H9 (cell line): ENCODE data around the gene BICD1. TPM values are rescaled to one million over a fixed set of nuclear protein-coding genes. Genes with fewer than 3 reads are reported as not detected.

Source experiments
- DNase-seq: peaks from one replicate; pipeline ENCODE4 v3.0.0-alpha.2; 2017
- H2AFZ ChIP-seq: one replicate; pipeline ENCODE4 v1.6.1; 2013; ENCODE audit warnings: mild to moderate bottlenecking, low read length, control low read depth, moderate library complexity
- H2AK5ac ChIP-seq: 2 replicates; pipeline ENCODE4 v1.6.1; 2013; ENCODE audit warnings: low read length, control low read depth, mixed read lengths; ENCODE audit not compliant: insufficient read length
- H2BK120ac ChIP-seq: one replicate; pipeline ENCODE4 v1.6.1; 2013; ENCODE audit warnings: low read depth, mild to moderate bottlenecking, low read length, control low read depth, inconsistent platforms; ENCODE audit not compliant: poor library complexity, severe bottlenecking
- H2BK12ac ChIP-seq: 2 replicates; pipeline ENCODE4 v1.6.1; 2013; ENCODE audit warnings: low read length, control low read depth, mixed read lengths, low read depth; ENCODE audit not compliant: insufficient read length
- H2BK15ac ChIP-seq: 2 replicates; pipeline ENCODE4 v1.6.1; 2013; ENCODE audit warnings: low read depth, low read length, control low read depth
- H2BK20ac ChIP-seq: one replicate; pipeline ENCODE4 v1.6.1; 2013; ENCODE audit warnings: low read depth, mild to moderate bottlenecking, low read length, control low read depth, inconsistent platforms; ENCODE audit not compliant: poor library complexity, severe bottlenecking
- H2BK5ac ChIP-seq: 2 replicates; pipeline ENCODE4 v1.6.1; 2013; ENCODE audit warnings: low read length, control low read depth, mixed read lengths; ENCODE audit not compliant: insufficient read length
- H3K14ac ChIP-seq: 2 replicates; pipeline ENCODE4 v1.6.1; 2013; ENCODE audit warnings: low read length, control low read depth; ENCODE audit not compliant: insufficient read depth
- H3K18ac ChIP-seq: 2 replicates; pipeline ENCODE4 v1.6.1; 2013; ENCODE audit warnings: low read depth, mild to moderate bottlenecking, mixed read lengths, low read length, control low read depth; ENCODE audit not compliant: insufficient read length
- H3K23ac ChIP-seq: 2 replicates; pipeline ENCODE4 v1.6.1; 2013; ENCODE audit warnings: low read length, control low read depth, mixed read lengths, low read depth; ENCODE audit not compliant: insufficient read length
- H3K23me2 ChIP-seq: 2 replicates; pipeline ENCODE4 v1.6.1; 2013; ENCODE audit warnings: low read depth, mild to moderate bottlenecking, mixed read lengths, low read length, control low read depth; ENCODE audit not compliant: insufficient read length, poor library complexity, severe bottlenecking
- H3K27ac ChIP-seq: 2 replicates; pipeline ENCODE4 v1.5.1; 2013; ENCODE audit warnings: low read length, control low read depth, mixed read lengths, low read depth; ENCODE audit not compliant: insufficient read length
- H3K27me3 ChIP-seq: 2 replicates; pipeline ENCODE4 v1.6.1; 2013; ENCODE audit warnings: low read length, control low read depth, inconsistent platforms; ENCODE audit not compliant: insufficient read depth
- H3K4ac ChIP-seq: 2 replicates; pipeline ENCODE4 v1.6.1; 2013; ENCODE audit warnings: low read depth, mild to moderate bottlenecking, control low read depth, inconsistent platforms, low read length, moderate library complexity
- H3K4me1 ChIP-seq: 2 replicates; pipeline ENCODE4 v1.6.1; 2013; ENCODE audit warnings: low read length, control low read depth, inconsistent platforms; ENCODE audit not compliant: insufficient read depth
- H3K4me2 ChIP-seq: 2 replicates; pipeline ENCODE4 v1.6.1; 2013; ENCODE audit warnings: low read length, control low read depth, mixed read lengths; ENCODE audit not compliant: insufficient read length, insufficient read depth
- H3K56ac ChIP-seq: 2 replicates; pipeline ENCODE4 v1.6.1; 2013; ENCODE audit warnings: low read depth, mild to moderate bottlenecking, mixed read lengths, low read length, control low read depth; ENCODE audit not compliant: insufficient read length
- H3K79me1 ChIP-seq: 2 replicates; pipeline ENCODE4 v1.6.1; 2013; ENCODE audit warnings: low read depth, mild to moderate bottlenecking, moderate library complexity, low read length, control low read depth, inconsistent platforms; ENCODE audit not compliant: insufficient read depth, poor library complexity, severe bottlenecking
- H3K79me2 ChIP-seq: 2 replicates; pipeline ENCODE4 v1.6.1; 2013; ENCODE audit warnings: low read length, control low read depth, inconsistent platforms; ENCODE audit not compliant: insufficient read depth
- H3K9ac ChIP-seq: 2 replicates; pipeline ENCODE4 v1.6.1; 2013; ENCODE audit warnings: low read length, control low read depth, mixed read lengths; ENCODE audit not compliant: insufficient read length; ENCODE audit errors: extremely low read depth
- H3K9me3 ChIP-seq: one replicate; pipeline ENCODE4 v1.6.1; 2013; ENCODE audit warnings: low read depth, low read length, inconsistent platforms; ENCODE audit not compliant: control insufficient read depth
- H3T11ph ChIP-seq: one replicate; pipeline ENCODE4 v1.6.1; 2013; ENCODE audit warnings: mild to moderate bottlenecking, low read length, control low read depth, inconsistent platforms
- H4K20me1 ChIP-seq: one replicate; pipeline ENCODE4 v1.6.1; 2013; ENCODE audit not compliant: control insufficient read depth, insufficient read length, insufficient read depth
- H4K5ac ChIP-seq: 2 replicates; pipeline ENCODE4 v1.6.1; 2013; ENCODE audit warnings: low read depth, mild to moderate bottlenecking, mixed read lengths, low read length, control low read depth; ENCODE audit not compliant: insufficient read length
- H4K8ac ChIP-seq: replicated peaks from 2 replicates; pipeline ENCODE4 v1.6.1; 2013; ENCODE audit warnings: low read length, control low read depth, mixed read lengths, low read depth; ENCODE audit not compliant: insufficient read length
- H4K91ac ChIP-seq: 2 replicates; pipeline ENCODE4 v1.6.1; 2013; ENCODE audit warnings: low read depth, mild to moderate bottlenecking, moderate library complexity, mixed read lengths, low read length, control low read depth; ENCODE audit not compliant: insufficient read length
- H3K27ac Mint-ChIP-seq, 3 experiments: 2 replicates in 2 of 3; 3 replicates in 1 of 3; pipeline ENCODE4 v1.8.0; 2020 to 2021; ENCODE audit warnings: mixed read lengths in 3 of 3, mild to moderate bottlenecking in 1 of 3, moderate library complexity in 1 of 3
- H3K27me3 Mint-ChIP-seq: 2 replicates; pipeline ENCODE4 v1.8.0; 2021; ENCODE audit warnings: low read depth, mild to moderate bottlenecking, moderate library complexity, mixed read lengths
- H3K36me3 Mint-ChIP-seq, 3 experiments: 2 replicates in 2 of 3; 3 replicates in 1 of 3; pipeline ENCODE4 v1.8.0; 2020 to 2021; ENCODE audit warnings: low read depth in 3 of 3, mixed read lengths in 3 of 3; ENCODE audit not compliant: insufficient read depth in 1 of 3
- H3K4me1 Mint-ChIP-seq, 2 experiments: 2 replicates each; pipeline ENCODE4 v1.8.0; 2020; ENCODE audit warnings: mixed read lengths in 2 of 2
- H3K4me3 Mint-ChIP-seq, 2 experiments: 2 replicates in 1 of 2; 3 replicates in 1 of 2; pipeline ENCODE4 v1.8.0; 2020 to 2021; ENCODE audit warnings: mild to moderate bottlenecking in 2 of 2, mixed read lengths in 2 of 2, moderate library complexity in 1 of 2
- H3K9me3 Mint-ChIP-seq, 2 experiments: 2 replicates in 1 of 2; 3 replicates in 1 of 2; pipeline ENCODE4 v1.8.0; 2020; ENCODE audit warnings: mild to moderate bottlenecking in 2 of 2, mixed read lengths in 2 of 2, moderate library complexity in 1 of 2
- CTCF ChIP-seq: fragments of 200-600 bp; sonication (generic); conservative IDR thresholded peaks from 3 replicates; pipeline ENCODE4 v1.8.0; 2021; ENCODE audit warnings: antibody characterized with exemption, mild to moderate bottlenecking
- WGBS: extraction: QIAGEN DNeasy Blood & Tissue Kit; methylation state at CpG from one replicate; pipeline ENCODE4 v1.1.7; 2013; ENCODE audit warnings: missing lambda C conversion rate, low lambda C conversion rate, mixed read lengths; ENCODE audit not compliant: insufficient read length; ENCODE audit errors: extremely low coverage; 5-methylcytosine and 5-hydroxymethylcytosine counted together
- total RNA-seq: library from RNA; stranded (reverse); gene quantifications from 2 replicates; pipeline ENCODE4 v1.2.1, GENCODE V29; 2021

The BICD1 gene
- total RNA-seq, 1 experiment from 2014 or later: 134 TPM

GRCh38 chr12:32217354-32218310 lies 111.0 kb downstream of the BICD1 start:
- Histone ChIP-seq H3K23ac (no peak overlapping the region), H2BK12ac (no peak overlapping the region), H2BK5ac (no peak overlapping the region), H4K91ac (no peak overlapping the region), H2BK120ac (no peak overlapping the region), H4K5ac (no peak overlapping the region), H3K18ac (no peak overlapping the region), H3K27ac (no peak overlapping the region), H3K9me3 (no peaks in the 10 kb centered on the region), H3K9ac (no peak overlapping the region), H3K79me1 (no peaks in the 10 kb centered on the region), H4K8ac (no peak overlapping the region), H2BK15ac (no peak overlapping the region), H3K23me2 (no peaks in the 10 kb centered on the region), H3K56ac (no peak overlapping the region), H3K4me2 (no peak overlapping the region), H3K14ac (no peak overlapping the region), H3K79me2 (no peaks in the 10 kb centered on the region), H3K4me1 (no peaks in the 10 kb centered on the region), H2AFZ (no peak overlapping the region), H3T11ph (no peak overlapping the region), H3K4ac (no peak overlapping the region), H3K27me3 (no peaks in the 10 kb centered on the region), H2AK5ac (no peak overlapping the region), H4K20me1 (peaks cover 2% of the 10 kb centered on the region), H2BK20ac (no peak overlapping the region)
- Mint-ChIP-seq H3K36me3 (peaks cover 35 to 64% (median 47%) of the 10 kb centered on the region in 3 experiments), H3K27ac (no peak overlapping the region), H3K4me3 (no peak overlapping the region), H3K27me3 (no peaks in the 10 kb centered on the region), H3K4me1 (peaks cover 0 to 2% of the 10 kb centered on the region in 2 experiments; a peak in 1 of 4 replicates), H3K9me3 (peaks cover 3 to 5% of the 10 kb centered on the region in 2 experiments; a peak in 3 of 5 replicates)
- TF ChIP-seq CTCF: no peak
- no peak for DNase-seq
- no CpG with 5 or more reads among the region's 10 CpGs for WGBS
